ENCODE results near the gene AARS1.
"Not testable (repeated sequence)": the region's sequence is repeated elsewhere in the genome, so short reads cannot be mapped to it uniquely, and the experiment has no call there.

AARS1 gene

DNA sequence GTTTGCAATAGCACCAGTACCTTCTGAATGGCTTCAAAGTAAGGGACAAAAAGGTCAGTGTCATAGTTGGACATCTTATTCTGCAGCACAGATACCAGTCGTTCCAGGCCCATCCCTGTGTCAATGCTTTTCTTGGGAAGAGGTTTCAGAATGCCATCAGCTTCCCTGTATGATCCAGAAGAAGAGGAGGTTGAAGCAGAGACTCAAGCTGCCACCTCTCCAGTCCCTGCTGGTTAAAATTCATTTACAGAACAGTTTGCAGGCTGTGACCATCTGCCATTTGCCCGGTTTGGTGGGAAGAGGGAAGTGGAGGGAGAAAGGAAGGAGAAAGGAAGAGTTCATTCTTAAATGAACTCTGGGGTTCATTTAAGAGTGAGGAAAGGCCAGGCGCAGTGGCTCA, 19.1 kb downstream of the AARS1 start:
- no peak for DNase-seq

DNA sequence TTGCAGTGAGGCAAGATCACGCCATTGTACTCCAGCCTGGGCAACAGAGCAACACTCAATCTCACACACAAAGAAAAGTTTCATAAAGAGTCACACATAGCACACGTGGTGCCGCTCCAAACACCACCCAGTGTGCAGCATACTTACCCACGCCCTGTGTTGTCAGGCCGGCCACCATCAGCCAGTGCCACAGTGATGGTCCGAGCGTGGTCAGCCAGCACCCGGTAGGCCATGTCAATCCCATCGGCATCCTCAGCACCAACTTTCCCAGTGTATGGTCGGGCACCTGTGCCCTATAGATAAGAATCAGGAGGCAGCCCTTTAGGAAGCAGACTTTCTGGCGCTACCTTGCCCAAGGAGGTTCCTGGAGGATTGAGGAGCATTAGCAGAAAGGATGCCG, 19.8 kb downstream of the AARS1 start:
- no peak for DNase-seq

DNA sequence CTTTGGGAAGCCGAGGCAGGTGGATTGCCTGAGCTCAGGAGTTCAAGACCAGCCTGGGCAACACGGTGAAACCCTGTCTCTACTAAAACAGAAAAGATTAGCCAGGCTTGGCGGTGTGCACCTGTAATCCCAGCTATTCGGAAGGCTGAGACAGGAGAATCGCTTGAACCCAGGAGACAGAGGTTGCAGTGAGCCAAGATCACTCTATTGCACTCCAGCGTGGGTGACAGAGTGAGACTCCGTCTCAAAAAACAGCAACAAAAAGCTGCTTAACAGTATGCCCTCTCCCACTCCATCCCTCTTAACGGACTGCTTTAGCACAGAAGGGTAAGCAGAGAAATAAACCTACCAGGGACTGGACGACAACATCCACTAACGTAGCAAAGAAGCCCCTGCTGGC, 21.4 kb downstream of the AARS1 start:
- not testable (repeated sequence) for DNase-seq

DNA sequence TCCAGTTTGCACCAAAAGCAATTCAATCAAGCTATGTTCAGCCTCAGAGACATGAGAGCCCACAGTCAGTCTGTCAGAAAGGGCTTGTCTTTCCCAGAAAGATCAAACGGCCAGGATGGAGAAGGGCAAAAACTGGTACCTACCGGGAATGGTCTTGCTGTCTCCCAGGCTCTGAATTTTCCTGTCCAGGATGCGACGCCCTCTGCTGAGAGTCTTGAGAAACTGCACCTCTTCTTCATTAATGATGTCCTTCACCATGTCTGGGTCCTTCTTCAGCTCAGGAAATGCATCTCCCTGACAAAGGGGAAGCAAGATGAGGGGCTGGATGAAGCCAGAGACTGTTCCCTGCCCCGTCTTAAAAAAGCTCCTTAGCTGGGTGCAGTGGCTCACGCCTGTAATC, 21.8 kb downstream of the AARS1 start:
- DNase-seq: no peak

DNA sequence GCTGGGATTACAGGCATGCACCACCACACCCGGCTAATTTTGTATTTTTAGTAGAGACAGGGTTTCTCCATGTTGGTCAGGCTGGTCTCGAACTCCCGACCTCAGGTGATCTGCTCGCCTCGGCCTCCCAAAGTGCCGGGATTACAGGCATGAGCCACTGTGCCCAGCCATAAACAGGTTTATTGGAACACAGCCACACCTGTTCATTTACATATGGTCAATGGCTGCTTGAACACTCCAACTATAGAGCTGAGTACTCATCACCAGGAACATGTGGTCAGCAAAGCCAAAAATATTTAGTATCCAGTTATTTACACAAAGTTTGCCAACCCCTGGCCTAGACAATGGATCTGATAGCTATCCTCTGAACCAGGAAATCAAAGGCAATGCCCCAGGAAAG, 29.4 kb downstream of the AARS1 start:
- DNase-seq: not testable (repeated sequence)

DNA sequence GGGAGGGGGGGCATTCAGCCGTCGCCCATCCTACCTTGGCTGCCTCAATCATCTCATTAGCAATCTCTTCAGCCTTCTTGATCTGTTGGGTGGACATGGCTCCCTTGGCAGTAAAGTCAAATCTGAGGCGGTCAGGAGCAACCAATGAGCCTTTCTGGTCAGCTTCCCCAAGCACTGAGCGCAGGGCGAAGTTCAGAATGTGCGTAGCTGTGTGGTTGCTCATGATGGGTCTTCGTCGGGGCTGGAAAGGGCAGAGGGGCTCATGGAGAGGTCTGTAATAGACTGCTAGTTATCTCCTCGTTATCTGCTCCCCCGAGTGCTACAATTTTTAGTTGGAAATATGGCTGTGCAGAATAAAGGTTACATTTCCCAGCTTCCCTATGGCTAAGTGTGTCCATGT, 30.4 kb downstream of the AARS1 start:
- no peak for DNase-seq

DNA sequence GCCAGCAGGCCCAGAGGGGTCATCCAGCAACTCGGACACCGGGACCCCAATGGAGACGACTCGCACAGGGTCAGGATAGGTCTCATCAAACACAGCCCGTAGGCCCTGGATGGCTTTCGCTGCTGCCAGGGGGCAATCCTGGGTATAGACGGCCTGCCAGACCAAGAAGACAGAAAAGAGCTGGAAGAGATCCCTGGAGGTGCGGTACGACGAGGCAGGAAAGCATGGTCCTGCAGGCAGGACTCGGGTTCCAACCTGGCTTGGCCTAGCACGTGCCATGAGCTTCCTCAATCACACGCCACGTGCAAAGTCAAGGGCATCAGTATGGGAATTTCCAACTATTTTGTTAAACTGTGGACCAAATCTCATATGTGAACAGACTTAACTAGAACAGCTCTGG, 31.2 kb downstream of the AARS1 start:
- no peak for DNase-seq

DNA sequence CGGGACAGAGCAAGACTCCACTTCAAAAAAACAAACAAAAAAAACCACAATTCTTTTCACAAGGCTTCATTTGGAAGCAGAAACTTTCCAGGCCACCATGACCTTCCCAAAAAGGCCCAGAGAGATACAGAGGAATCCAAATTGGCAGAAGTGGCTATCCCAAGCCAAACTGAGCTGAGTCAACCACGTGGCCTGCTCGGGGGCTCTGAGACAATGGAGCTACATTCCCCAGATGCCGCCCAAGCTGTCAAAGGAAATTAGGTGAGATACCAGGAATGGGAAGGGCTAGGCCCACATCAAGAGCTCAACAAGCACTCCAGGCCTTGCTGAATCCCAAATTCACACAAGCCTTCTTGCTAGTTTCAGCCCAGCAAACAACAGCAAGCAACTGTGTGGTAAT, 31.9 kb downstream of the AARS1 start:
- no peak for DNase-seq

DNA sequence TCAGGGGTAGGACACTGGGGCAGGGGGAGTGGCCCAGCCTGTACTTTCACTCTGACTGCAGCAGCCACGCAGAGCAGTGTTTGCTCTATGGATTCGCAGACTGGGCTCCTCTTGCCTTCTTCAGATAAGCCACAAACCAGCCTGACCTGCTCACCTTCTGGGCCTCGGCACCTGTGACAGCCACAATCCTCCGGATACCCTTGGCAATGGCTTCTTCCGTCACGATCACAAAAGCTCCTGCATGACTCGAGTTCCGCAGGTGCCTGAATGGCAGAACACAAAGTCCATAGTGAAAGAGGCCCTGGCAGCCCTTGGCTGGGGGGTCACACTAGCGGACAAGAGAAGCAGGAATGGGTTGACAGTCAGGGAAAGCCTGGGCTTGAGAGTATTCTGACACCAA, 33.7 kb downstream of the AARS1 start:
- no peak for DNase-seq

DNA sequence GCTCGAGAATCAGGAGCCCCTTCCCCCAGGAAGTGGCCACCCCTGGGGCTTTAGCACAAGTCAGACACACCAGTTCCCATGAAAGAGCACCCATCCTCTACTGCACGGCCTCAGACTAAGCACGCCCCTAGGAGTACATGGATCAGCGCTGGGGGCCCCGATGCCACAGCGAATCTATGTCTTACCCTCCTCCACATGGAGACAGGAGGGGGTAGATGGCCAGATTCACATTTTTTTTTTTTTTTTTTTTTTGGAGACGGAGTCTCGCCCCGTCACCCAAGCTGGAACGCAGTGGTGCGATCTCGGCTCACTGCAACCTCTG, 34.4 kb downstream of the AARS1 start:
- no peak for DNase-seq

DNA sequence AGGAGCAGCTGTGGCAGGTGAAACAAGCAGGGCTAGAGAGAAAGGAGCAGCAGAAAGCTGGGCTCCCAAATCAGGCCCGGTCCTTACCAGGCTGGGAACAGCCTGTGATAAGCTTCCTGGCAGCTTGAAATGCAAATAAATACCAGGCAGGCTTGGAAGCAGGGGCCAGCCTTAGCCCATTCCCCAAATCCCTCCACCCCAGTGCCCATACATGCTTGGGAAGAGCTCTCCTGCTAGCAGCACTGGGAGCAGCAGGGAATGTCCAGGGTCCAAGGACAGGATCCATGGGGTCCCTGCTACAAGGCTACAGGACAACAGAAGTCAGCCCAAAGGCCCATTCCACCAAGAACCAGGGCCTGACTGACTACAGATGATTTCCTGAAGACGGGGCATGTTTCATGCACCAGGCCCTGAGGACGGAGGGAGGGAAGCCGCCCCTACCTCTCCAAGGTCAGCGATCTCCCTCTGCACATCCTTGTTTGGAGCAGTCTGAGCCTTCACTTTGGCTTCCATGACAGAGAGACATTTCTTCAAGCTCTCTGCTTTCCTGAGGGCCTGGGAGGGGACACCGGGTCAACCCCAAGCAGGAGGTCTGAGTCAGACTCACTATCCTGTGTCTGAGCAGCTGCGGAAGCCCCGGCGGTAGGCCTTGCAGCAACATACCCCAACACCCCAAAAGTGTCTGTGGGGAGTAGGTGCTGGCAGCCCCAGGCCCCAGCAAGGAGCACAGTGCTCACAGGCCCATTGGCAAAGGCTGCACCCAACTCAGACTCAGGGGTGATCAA, 34.9 kb downstream of the AARS1 start:
- no peak for DNase-seq

DNA sequence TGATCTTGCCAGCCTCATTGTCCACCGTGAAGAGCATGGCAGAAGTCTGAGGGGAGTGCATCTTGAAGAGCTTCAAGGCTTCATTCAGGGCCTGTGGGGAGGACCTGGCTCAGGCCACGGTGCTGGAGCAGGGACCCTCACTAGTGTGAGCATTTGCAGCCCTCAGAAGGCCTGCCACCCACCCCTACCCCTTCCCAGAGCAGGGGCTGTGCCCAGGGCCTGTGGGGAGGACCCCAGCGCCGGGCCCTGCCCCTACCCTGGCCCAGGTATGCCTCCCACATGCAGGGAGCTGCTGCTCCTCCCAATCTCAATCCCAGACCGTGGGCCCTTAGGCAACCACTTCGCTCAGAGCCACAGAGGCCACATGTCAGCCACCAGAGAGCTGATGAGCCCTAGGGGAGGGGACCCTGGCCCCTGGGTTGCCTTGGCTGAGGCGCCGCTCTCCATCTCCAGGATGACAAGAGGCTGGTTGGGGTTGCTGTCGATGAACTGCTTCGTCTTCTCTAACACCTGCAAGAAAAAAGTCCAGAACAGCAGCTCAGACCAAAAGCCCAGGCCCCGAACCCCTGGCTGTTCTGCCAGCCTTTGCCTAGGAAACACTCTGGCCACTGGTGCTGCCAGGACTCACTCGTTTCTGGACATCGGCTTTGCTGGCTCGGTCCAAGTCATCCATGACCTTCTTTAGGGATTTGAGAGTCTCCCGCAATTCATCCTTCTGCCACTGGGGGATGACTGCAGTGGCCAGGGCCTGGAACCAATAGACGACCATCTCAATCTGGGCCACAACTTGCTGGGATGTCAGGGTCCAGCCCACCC, 35.8 kb downstream of the AARS1 start:
- DNase-seq: peak; percentile 24

DNA sequence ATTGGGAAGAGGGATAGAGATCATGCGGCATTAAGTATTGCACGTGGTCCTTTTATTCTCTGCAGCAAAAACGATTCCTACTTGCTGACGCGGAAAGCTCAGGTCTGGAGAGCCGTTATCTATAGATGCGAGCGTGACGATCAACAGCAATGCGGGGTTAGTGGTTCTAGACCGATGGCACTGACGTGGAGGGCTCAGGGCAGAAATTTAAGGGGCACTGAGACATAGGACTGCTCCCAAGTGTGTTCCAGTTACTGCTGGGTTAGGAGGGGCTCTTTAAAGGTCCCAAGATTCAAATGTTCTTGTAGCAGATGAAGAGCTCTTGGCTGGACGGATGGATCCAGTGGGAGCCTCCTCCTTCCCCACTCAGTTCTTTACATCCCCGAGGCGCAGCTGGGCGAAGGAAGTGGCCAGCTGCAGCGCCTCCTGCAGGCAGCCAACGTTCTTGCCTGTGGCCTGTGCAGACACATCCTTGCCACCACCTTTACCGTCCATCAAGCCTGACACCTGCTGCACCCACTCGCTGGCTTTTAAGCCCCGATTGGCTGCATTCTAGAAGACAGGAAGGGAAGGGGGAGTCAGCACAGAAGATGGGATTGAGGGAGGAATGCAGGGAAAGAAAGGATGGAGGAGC, 36.8 kb downstream of the AARS1 start:
- no peak for DNase-seq

DNA sequence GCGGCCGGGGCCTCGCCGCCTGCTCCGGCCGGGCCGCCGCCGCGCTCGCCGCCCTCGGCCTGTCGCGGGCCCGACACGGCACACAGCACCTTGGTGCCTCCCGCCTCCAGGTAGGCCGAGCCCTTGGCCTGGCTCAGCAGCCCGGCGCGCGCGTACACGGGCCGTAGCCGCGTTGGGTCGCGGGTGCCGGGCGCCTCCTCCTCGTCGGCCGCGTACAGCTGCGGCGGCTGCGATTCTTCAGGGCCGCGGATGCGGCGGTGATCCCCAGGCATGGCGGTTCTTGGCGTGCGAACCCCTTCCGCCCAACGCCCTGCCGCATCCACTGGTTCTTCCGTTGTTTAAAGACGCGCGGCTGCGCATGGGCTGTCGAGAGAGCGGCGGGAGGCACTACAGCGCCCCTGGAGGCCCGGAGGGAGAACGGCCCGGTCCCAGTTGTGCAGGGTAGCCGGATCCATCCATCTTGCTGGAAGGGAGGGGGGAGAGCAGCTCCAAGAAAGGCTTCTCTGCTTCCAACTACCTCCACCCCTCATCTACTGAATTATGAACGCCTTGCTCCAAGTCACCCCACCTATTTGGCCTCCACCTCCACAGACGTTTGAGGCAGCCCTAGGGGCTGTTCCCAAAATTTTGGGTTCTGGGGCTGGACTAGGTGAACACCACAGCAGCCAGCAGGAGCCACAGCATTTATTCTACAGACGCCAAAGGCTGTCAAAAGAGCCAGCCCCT, 37.5 kb downstream of the AARS1 start, which contains the start of gene EXOSC6:
EXOSC6 (minus strand) TSS at position 312 of the 726 bp plus-strand sequence; CDS start at position 272, 40 bp downstream.
- DNase-seq: peak; percentile 90

DNA sequence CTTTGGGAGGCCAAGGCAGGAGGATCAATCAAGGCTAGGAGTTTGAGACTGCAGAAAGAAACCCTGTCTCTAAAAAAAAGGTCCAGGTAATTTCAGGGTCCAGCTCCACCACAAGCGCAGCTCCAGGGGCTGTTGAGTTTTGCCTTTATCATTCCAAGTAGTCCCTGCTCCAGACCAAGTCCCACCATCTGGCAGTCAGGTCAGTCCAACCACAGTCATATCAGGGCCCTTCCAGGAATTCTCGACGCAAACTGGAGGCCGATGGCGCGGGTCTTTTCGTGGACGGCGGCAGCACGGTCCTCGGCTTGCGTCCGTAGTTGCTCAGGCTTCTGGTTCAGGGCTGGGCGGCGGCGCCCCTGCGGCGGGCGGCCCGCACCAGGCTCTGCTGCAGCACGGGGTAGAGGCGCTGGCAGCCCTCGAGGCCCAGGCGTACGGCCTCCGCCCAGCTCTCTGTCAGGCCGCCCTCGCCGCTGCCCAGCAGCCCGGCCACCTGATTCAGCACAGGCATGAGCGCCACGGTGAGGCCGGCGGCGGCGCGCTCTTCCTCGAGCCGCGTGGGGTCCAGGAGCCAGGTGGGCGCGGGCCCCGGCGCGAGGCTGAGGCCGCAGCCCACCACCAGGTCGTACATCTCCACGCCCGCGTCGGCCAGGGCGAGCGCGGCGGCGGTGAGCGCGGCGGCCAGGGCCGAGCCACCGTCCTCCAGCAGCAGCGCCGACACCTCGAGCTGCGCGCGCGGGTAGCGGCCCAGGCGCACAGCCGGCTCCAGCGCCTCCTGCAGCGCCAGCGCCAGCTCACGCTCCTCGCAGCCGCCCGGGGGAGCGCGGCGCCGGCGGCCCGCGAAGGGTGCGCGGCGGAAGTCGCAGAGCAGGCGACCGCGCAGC, 38.3 kb downstream of the AARS1 start:
- peak; percentile 39 for DNase-seq

DNA sequence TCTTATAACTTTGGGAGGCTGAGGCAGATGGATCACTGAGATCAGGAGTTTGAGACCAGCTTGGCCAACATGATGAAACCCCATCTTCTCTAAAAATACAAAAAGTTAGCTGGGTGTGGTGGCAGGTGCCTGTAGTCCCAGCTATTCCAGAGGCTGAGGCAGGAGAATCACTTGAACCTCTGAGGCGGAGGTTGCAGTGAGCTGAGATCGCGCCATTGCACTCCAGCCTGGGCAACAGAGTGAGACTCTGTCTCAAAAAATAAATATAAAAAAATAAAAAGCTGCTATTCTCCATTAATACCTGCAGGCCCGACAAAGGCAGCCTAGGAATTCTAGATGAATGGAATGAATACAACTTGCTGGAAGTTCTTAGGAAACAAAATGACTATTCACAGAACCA, 39.6 kb downstream of the AARS1 start:
- DNase-seq: not testable (repeated sequence)

DNA sequence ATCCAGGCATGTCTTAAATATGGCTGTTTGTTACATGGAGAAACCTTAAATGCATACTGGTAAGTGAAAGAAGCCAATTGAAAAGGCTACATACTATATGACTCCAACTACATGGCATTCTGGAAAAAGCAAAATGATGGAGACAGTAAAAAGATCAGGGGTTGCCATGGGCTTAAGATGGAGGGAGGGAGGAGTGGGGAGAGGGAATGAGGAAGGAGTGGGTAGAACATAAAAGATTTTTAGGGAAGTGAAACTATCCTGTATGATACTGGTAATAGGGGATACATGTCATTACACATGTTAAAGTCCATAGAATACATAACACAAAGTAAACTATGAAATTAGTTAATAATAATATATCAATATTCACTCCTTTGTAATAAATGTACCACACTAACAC, 50.5 kb downstream of the AARS1 start:
- not testable (repeated sequence) for DNase-seq

DNA sequence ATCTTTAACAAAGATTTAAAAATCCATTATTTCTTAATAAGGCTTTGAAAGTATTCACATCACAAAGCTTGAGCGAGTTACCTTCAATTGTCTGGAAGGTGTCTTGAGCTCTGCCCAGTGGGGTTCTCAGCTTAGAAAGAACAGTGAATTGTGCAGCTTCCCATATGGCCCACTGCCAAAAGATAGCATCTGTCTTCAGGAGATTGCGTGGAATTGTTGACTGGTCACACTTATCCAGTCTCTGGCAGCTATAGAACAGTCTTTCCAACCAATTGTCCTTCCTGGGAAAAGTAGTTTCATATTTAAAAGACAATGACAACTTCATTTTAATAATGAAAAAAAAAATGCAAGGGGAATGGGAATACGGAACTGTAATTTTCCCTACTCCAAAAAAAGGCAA, 57.5 kb downstream of the AARS1 start:
- not testable (repeated sequence) for DNase-seq

DNA sequence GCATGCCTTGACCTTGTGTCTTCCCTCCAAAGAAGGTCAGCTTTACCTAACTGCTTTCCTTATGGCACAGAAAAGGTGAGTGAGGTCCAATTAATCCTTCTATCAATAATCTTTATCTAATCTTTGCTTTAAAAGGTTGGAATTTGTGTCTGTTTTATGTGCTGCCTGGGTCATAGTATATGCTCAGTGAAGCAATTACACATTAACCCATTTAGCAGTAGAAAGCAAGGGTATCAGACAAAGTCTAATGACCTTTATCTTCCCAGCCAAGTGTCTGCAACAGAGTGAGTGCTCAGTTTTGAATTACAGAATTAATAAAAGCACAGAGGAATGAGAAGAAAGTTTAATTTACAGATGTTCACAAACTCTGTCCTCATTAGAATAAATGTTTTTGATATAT, 63.3 kb downstream of the AARS1 start:
- DNase-seq: not testable (repeated sequence)

DNA sequence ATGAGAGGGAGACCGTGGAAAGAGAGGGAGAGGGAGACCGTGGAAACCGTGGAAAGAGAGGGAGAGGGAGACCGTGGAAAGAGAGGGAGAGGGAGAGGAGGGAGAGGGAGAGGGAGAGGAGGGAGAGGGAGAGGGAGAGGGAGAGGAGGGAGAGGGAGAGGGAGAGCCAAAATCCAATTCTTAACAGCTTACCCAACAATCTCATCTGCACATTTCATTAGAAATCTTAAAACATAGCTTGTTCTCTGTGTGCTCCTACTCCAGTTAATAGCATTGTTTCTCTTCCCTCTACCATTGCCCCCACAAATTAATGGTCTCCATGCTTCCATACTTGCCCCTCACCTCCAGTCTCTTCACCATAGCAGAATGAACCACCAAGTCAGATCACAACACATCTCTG, 63.9 kb downstream of the AARS1 start:
- DNase-seq: not testable (repeated sequence)

DNA sequence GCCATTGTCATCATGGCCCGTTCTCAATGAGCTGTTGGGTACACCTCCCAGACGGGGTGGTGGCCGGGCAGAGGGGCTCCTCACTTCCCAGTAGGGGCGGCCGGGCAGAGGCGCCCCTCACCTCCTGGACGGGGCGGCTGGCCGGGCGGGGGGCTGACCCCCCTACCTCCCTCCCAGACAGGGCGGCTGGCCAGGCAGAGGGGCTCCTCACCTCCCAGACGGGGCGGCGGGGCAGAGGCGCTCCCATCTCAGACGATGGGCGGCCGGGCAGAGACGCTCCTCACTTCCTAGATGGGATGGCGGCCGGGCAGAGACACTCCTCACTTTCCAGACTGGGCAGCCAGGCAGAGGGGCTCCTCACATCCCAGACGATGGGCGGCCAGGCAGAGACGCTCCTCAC, 64.7 kb downstream of the AARS1 start:
- DNase-seq: not testable (repeated sequence)

DNA sequence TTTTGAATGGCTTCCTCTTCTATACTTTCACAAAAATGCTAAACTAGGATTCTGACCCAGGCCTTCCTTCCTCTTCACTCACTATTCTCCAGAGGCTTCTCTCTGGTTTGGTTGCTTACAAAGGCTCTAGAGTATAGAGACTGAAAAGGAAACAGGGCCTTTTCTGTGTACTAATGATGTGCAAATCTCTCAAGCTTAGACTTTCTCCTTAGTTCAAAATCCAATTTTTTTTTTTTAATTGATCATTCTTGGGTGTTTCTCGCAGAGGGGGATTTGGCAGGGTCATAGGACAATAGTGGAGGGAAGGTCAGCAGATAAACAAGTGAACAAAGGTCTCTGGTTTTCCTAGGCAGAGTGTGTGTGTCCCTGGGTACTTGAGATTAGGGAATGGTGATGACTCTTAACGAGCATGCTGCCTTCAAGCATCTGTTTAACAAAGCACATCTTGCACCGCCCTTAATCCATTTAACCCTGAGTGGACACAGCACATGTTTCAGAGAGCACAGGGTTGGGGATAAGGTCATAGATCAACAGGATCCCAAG, 65.3 kb downstream of the AARS1 start:
- not testable (repeated sequence) for DNase-seq

Data from stimulated activated CD4-positive, alpha-beta T cell treated with anti-CD3 and anti-CD28 coated beads, Interleukin-12 subunit alpha, Interleukin-12 subunit beta, amount 100 ng/mL, for 4 hours (primary cell).